ENCODE data around the gene HBG2.

HBG2 gene

GRCh38 chr11:5227681-5228080 lies 26.9 kb downstream of the HBG2 start:
- DNase-seq: no peak

- no peak for DNase-seq
Observed at GRCh38 chr11:5226732-5227310, 27.8 kb downstream of the HBG2 start, which contains the start of gene HBB. Gene HBB (minus strand): TSS chr11:5227071. CDS start chr11:5227021, 50 bp downstream.

DNA sequence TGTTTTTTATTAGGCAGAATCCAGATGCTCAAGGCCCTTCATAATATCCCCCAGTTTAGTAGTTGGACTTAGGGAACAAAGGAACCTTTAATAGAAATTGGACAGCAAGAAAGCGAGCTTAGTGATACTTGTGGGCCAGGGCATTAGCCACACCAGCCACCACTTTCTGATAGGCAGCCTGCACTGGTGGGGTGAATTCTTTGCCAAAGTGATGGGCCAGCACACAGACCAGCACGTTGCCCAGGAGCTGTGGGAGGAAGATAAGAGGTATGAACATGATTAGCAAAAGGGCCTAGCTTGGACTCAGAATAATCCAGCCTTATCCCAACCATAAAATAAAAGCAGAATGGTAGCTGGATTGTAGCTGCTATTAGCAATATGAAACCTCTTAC lies 29.1 kb downstream of the HBG2 start:
- DNase-seq: no peak

GRCh38 chr11:5224538-5225479 lies 29.8 kb downstream of the HBG2 start:
- DNase-seq: no peak

DNA sequence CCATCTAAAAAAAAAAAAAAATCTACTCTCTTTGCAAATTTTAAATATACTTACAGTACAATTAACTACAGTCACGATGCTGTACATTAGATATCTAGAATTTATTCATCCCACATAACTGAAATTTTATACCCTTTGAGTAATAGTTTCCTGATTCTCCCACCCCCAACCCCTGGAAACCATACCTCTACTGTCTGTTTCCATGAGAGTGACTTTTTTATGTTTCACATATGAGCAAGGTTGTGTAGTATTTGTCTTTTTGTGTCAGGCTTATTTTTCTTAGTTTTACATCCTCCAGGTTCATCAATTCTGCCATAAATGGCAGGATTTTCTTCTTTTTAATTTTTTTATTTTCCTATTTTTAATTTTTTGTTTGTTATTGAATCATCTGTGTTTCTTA lies 30.9 kb downstream of the HBG2 start:
- DNase-seq: no peak

DNA sequence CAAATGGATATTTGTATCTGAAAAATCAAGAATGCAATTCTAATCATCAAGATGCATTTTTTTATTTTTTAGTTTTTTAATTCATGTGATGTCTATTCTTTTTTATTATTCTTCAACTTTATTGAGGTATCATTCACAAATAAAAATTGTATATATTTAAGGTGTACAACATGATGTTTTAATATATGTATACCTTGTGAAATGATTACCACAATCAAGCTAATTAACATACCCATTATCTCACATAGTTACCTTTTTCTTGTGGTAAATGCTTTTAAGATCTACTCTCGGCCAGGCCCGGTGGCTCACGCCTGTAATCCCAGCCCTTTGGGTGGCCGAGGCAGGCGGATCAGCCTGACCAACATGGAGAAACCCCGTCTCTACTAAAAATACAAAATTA lies 31.4 kb downstream of the HBG2 start:
- DNase-seq: no peak

GRCh38 chr11:5210376-5210885 lies 44.1 kb downstream of the HBG2 start:
- DNase-seq: no peak

DNA sequence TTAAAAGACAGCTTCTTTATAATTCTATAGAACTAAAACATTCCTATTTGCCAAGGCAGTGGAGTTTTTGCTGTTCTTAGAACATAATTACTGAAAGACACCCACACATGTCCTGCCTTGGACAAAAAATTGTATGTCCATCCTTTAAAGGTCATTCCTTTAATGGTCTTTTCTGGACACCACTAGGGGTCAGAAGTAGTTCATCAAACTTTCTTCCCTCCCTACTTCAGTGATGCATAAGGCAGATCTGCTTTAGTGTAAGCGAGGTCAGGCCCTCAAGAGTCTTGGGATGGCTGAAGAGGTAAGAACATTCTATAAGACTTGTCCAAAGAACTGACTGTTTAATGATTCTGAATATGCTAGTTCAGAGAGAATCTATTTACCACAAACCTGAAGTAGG lies 49.8 kb downstream of the HBG2 start:
- DNase-seq: no peak

GRCh38 chr11:5203366-5203765 lies 51.2 kb downstream of the HBG2 start:
- no peak for DNase-seq
